ENCODE results near the gene ZBTB4. TPM values are rescaled to one million over a fixed set of nuclear protein-coding genes. Genes with fewer than 3 reads are reported as not detected.

Gene ZBTB4
- total RNA-seq, 1 donor, result 36.2 TPM

- DNase-seq (ENCODE audit: insufficient read length, low spot score, missing footprints), result no peak
- Histone ChIP-seq H3K27ac (ENCODE audit: low read depth, low read length) (no peak overlapping the region), H4K20me1 (ENCODE audit: insufficient read depth, low read length) (peaks cover 23% of the 10 kb centered on the region), H3K36me3 (ENCODE audit: insufficient read depth, low read length) (peaks cover 91% of the 10 kb centered on the region), H3K27me3 (ENCODE audit: insufficient read depth, low read length) (no peaks in the 10 kb centered on the region), H3K4me1 (ENCODE audit: insufficient read depth, low read length) (no peaks in the 10 kb centered on the region), H2AFZ (ENCODE audit: low read length) (no peak overlapping the region), H3K4me2 (ENCODE audit: insufficient read depth, low read length) (no peak overlapping the region), H3K9me3 (ENCODE audit: low read depth, low read length) (no peaks in the 10 kb centered on the region), H3K79me2 (ENCODE audit: insufficient read depth, low read length) (peaks cover 19% of the 10 kb centered on the region), H3K4me3 (ENCODE audit: insufficient read depth, low read length) (no peak overlapping the region)
- no peak for TF ChIP-seq CTCF (IDR thresholded peaks at IDR 0.05; ENCODE audit: extremely low read depth, low read depth, low read length)
Measured at GRCh38 chr17:7503521-7503920, 24.1 kb upstream of the ZBTB4 start.

GRCh38 chr17:7502987-7503386 is 23.6 kb upstream of the ZBTB4 start:
- DNase-seq (ENCODE audit: insufficient read length, low spot score, missing footprints), result no peak
- Histone ChIP-seq H3K4me2 (ENCODE audit: insufficient read depth, low read length) (no peak overlapping the region), H3K79me2 (ENCODE audit: insufficient read depth, low read length) (peaks cover 23% of the 10 kb centered on the region), H3K27ac (ENCODE audit: low read depth, low read length) (no peak overlapping the region), H3K9me3 (ENCODE audit: low read depth, low read length) (no peaks in the 10 kb centered on the region), H4K20me1 (ENCODE audit: insufficient read depth, low read length) (peaks cover 28% of the 10 kb centered on the region), H3K27me3 (ENCODE audit: insufficient read depth, low read length) (no peaks in the 10 kb centered on the region), H2AFZ (ENCODE audit: low read length) (no peak overlapping the region), H3K36me3 (ENCODE audit: insufficient read depth, low read length) (peaks cover 91% of the 10 kb centered on the region), H3K4me1 (ENCODE audit: insufficient read depth, low read length) (no peaks in the 10 kb centered on the region), H3K4me3 (ENCODE audit: insufficient read depth, low read length) (no peak overlapping the region)
- peak; percentile 30 for TF ChIP-seq CTCF (IDR thresholded peaks at IDR 0.05; ENCODE audit: extremely low read depth, low read depth, low read length)

GRCh38 chr17:7502171-7502847 is 22.9 kb upstream of the ZBTB4 start:
- H4K20me1 ChIP-seq (ENCODE audit: insufficient read depth, low read length), result peaks cover 35% of the 10 kb centered on the region
- H3K27me3 ChIP-seq (ENCODE audit: insufficient read depth, low read length), result no peaks in the 10 kb centered on the region
- H3K9me3 ChIP-seq (ENCODE audit: low read depth, low read length), result no peaks in the 10 kb centered on the region
- H3K4me1 ChIP-seq (ENCODE audit: insufficient read depth, low read length), result no peaks in the 10 kb centered on the region
- no peak for TF ChIP-seq CTCF (IDR thresholded peaks at IDR 0.05; ENCODE audit: extremely low read depth, low read depth, low read length)
- H3K4me2 ChIP-seq (ENCODE audit: insufficient read depth, low read length), result no peak overlapping the region
- peaks cover 93% of the 10 kb centered on the region for H3K36me3 ChIP-seq (ENCODE audit: insufficient read depth, low read length)
- no peak overlapping the region for H3K27ac ChIP-seq (ENCODE audit: low read depth, low read length)
- no peak overlapping the region for H2AFZ ChIP-seq (ENCODE audit: low read length)
- H3K4me3 ChIP-seq (ENCODE audit: insufficient read depth, low read length), result no peak overlapping the region
- DNase-seq (ENCODE audit: insufficient read length, low spot score, missing footprints), result no peak
- H3K79me2 ChIP-seq (ENCODE audit: insufficient read depth, low read length), result peaks cover 29% of the 10 kb centered on the region

- Histone ChIP-seq H3K9me3 (ENCODE audit: low read depth, low read length) (no peaks in the 10 kb centered on the region), H3K27ac (ENCODE audit: low read depth, low read length) (no peak overlapping the region), H3K4me1 (ENCODE audit: insufficient read depth, low read length) (no peaks in the 10 kb centered on the region), H3K27me3 (ENCODE audit: insufficient read depth, low read length) (no peaks in the 10 kb centered on the region), H3K4me3 (ENCODE audit: insufficient read depth, low read length) (no peak overlapping the region), H4K20me1 (ENCODE audit: insufficient read depth, low read length) (peaks cover 35% of the 10 kb centered on the region), H3K36me3 (ENCODE audit: insufficient read depth, low read length) (peaks cover 93% of the 10 kb centered on the region), H3K79me2 (ENCODE audit: insufficient read depth, low read length) (peaks cover 35% of the 10 kb centered on the region), H2AFZ (ENCODE audit: low read length) (no peak overlapping the region), H3K4me2 (ENCODE audit: insufficient read depth, low read length) (no peak overlapping the region)
- no peak for DNase-seq (ENCODE audit: insufficient read length, low spot score, missing footprints)
- no peak for TF ChIP-seq CTCF (IDR thresholded peaks at IDR 0.05; ENCODE audit: extremely low read depth, low read depth, low read length)
Measured at GRCh38 chr17:7501729-7502128, 22.3 kb upstream of the ZBTB4 start.
